ENCODE results near the gene TXNRD1.

DNA sequence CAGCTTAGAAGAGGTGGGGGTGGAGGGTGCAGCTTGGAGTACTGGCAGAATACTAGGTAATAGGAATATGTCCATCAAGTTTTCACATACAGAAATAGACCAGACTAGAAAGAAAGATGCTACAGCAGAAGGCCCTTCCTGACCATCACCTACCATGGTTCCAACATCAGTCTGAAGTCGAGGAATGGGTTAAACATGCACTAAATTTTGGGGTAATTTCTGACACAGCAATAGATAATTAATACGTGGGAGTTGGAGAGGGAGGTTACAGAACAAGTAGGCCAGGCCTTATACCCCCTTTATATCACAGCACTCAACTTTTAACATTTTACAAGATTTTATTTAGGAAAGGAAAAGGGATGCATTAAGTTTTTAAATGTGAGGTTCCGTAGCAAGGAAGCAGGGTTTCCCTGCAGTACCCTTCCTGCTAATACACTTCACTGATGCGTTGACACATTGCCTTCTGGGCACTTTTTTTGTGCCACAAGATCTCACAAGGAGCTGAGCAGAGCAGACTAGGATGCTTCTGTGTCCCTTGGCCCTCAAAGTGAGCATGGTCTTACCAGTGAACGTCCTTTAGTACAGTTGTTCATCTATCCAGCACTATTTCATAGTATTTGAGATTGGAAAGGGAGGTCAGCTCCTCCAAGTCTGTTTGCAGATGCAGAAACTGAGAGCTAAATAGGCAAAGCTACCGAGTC, 138.7 kb downstream of the TXNRD1 start:
- TF ChIP-seq CSDC2 (CRISPR knock-in tag; IDR thresholded peaks at IDR 0.05) (no peak), ZNF70 (CRISPR knock-in tag; IDR thresholded peaks at IDR 0.05) (no peak), GLIS3 (CRISPR knock-in tag; IDR thresholded peaks at IDR 0.05) (no peak), RARB (CRISPR knock-in tag; IDR thresholded peaks at IDR 0.05) (no peak)

All from SK-N-SH treated with all-trans-retinoic acid at 6 μM for 48 hours (cell line).